AG04450 (cell line): ENCODE data around the gene NRBP1. TPM values are rescaled to one million over a fixed set of nuclear protein-coding genes. Genes with fewer than 3 reads are reported as not detected.
A peak's percentile ranks its signal among the peaks of the same experiment; 100 is the strongest.

Experiments
- CTCF ChIA-PET: fragments of 300-600, 350-600 bp; formaldehyde crosslinking; extraction: SDS; loops from one replicate; lab custom pipeline; 2022; ENCODE audit warnings: antibody characterized with exemption, inconsistent platforms; lab: Charles Lee
- POLR2A ChIA-PET: fragments of 350-600 bp; formaldehyde crosslinking; extraction: SDS; loops from one replicate; lab custom pipeline; 2021; ENCODE audit warnings: antibody characterized with exemption, inconsistent platforms; lab: Yijun Ruan, JAX
- DNase-seq: peaks from one replicate; pipeline ENCODE4 v3.0.0-alpha.2; 2011; ENCODE audit warnings: low read depth, low spot score
- H3K27ac ChIP-seq: one replicate; pipeline ENCODE4 v1.5.1; 2012; ENCODE audit warnings: low read depth, low read length, control low read depth
- H3K27me3 ChIP-seq: one replicate; pipeline ENCODE4 v1.6.0; 2012; ENCODE audit warnings: low read length; ENCODE audit not compliant: control insufficient read depth, insufficient read depth
- H3K4me3 ChIP-seq: 2 replicates; pipeline ENCODE4 v1.5.1; 2011; ENCODE audit warnings: mild to moderate bottlenecking, low read depth, low read length, control low read depth
- H3K9me3 ChIP-seq: 2 replicates; pipeline ENCODE4 v1.5.1; 2012; ENCODE audit warnings: low read length; ENCODE audit not compliant: control insufficient read depth, insufficient read depth
- CTCF ChIP-seq: IDR thresholded peaks from 2 replicates; pipeline ENCODE4 v1.5.1; 2011; ENCODE audit warnings: low read depth, low read length, control low read depth, inconsistent platforms
- polyA minus RNA-seq: library from RNA; depleted of rRNA, polyadenylated mRNA; stranded (reverse); fragments of >200 nt; gene quantifications from 2 replicates; pipeline ENCODE4 v1.2.3, GENCODE V29; 2011; rRNA and poly(A)+ RNA removed
- polyA plus RNA-seq: library from polyadenylated mRNA; depleted of rRNA; stranded (reverse); fragments of >200 nt; gene quantifications from 2 replicates; pipeline ENCODE4 v1.2.3, GENCODE V29; 2011; rRNA removed

The NRBP1 gene
- 181 and 182 TPM in 2 replicates for polyA plus RNA-seq
- polyA minus RNA-seq: 136 and 154 TPM in 2 replicates

GRCh38 chr2:27428213-27428977 is at the start of gene NRBP1:
TSS of gene NRBP1 (plus strand) at chr2:27428631. CDS start at chr2:27433274, 4,643 bp downstream.
- H3K27me3 ChIP-seq: no peaks in the 10 kb centered on the region
- no peak for TF ChIP-seq CTCF
- H3K27ac ChIP-seq: peak within 1 kb of the TSS; percentile 89
- H3K4me3 ChIP-seq: peak within 1 kb of the TSS; percentile 80
- ChIA-PET POLR2A (interaction anchor here (0.6 to 3.6 kb wide), 14 partner anchors 13 to 235 kb away, joined by 3 to 43 read pairs (median 5); partner anchors contain the start of genes CCDC121, GPN1, GTF3C2 and PPM1G), CTCF (interaction anchor here (0.9 to 1.3 kb wide), 4 partner anchors 21 to 255 kb away, joined by 3 to 5 read pairs (median 4); no protein-coding TSS in a partner anchor)
- peak; percentile 68 for DNase-seq
- no peaks in the 10 kb centered on the region; the same call in 1 of the 2 replicates for H3K9me3 ChIP-seq

- CTCF ChIA-PET: interaction anchor here (2.2 kb wide), 1 partner anchor 9 kb away, joined by 10 read pairs; the partner anchor contains the start of genes EIF2B4 and SNX17
- H3K9me3 ChIP-seq: no peaks in the 10 kb centered on the region; the same call in 1 of the 2 replicates
- POLR2A ChIA-PET: interaction anchor here (1.6 to 3.0 kb wide), 2 partner anchors 9 to 49 kb away, joined by 4 to 34 read pairs; partner anchors contain the start of genes EIF2B4, NRBP1 and SNX17
- TF ChIP-seq CTCF: no peak
- H3K27ac ChIP-seq: no peak overlapping the region
- DNase-seq: no peak
- H3K27me3 ChIP-seq: no peaks in the 10 kb centered on the region
- H3K4me3 ChIP-seq: peak overlapping the region; percentile 25
These were observed 49.6 kb upstream of the NRBP1 start for GRCh38 chr2:27378809-27379290.

- Histone ChIP-seq H3K9me3 (no peaks in the 10 kb centered on the region; the same call in 1 of the 2 replicates), H3K27ac (peak overlapping the region; percentile 95), H3K4me3 (peak overlapping the region; percentile 88), H3K27me3 (no peaks in the 10 kb centered on the region)
- ChIA-PET CTCF (interaction anchor here (1.1 to 2.2 kb wide), 2 partner anchors 9 to 62 kb away, joined by 4 to 10 read pairs; partner anchors contain the start of genes EIF2B4 and SNX17), POLR2A (interaction anchor here (0.5 to 3.0 kb wide), 5 partner anchors 9 to 51 kb away, joined by 4 to 34 read pairs (median 5); partner anchors contain the start of genes EIF2B4, GTF3C2, NRBP1 and SNX17)
- DNase-seq: no peak
- TF ChIP-seq CTCF: no peak
These were observed 49.0 kb upstream of the NRBP1 start for GRCh38 chr2:27379383-27379835.

GRCh38 chr2:27379836-27380625 is 48.4 kb upstream of the NRBP1 start:
- no peaks in the 10 kb centered on the region for H3K27me3 ChIP-seq
- H3K4me3 ChIP-seq: peak overlapping the region; percentile 88
- DNase-seq: no peak
- CTCF ChIA-PET: interaction anchor here (1.1 to 2.2 kb wide), 2 partner anchors 10 to 62 kb away, joined by 4 to 10 read pairs; partner anchors contain the start of genes EIF2B4 and SNX17
- TF ChIP-seq CTCF: no peak
- peak overlapping the region; percentile 95 for H3K27ac ChIP-seq
- POLR2A ChIA-PET: interaction anchor here (0.5 to 3.0 kb wide), 8 partner anchors 10 to 217 kb away, joined by 3 to 34 read pairs (median 4); partner anchors contain the start of genes EIF2B4, GTF3C2, NRBP1 and SNX17
- H3K9me3 ChIP-seq: no peaks in the 10 kb centered on the region; the same call in 1 of the 2 replicates
